SU-DHL-6 (cell line): ENCODE measurements around the gene NIT2.

Source experiments
- CTCF ChIP-seq: fragments of 200-600 bp; sonication (generic); IDR thresholded peaks from one replicate; pipeline ENCODE4 v1.5.1; 2017; ENCODE audit warnings: antibody characterized with exemption, mild to moderate bottlenecking, low read length, moderate library complexity; ENCODE audit not compliant: insufficient read depth, poor library complexity, severe bottlenecking
- EZH2phosphoT487 ChIP-seq: fragments of 200-600 bp; sonication (generic), shearing (Covaris generic); conservative IDR thresholded peaks from 2 replicates; pipeline ENCODE4 v1.6.1; 2018; ENCODE audit warnings: mild to moderate bottlenecking, antibody characterized with exemption, low read length, moderate library complexity, mixed read lengths

- TF ChIP-seq CTCF (no peak), EZH2phosphoT487 (no peak)
Measured at GRCh38 chr3:100402256-100402655, 67.7 kb downstream of the NIT2 start.
